Measurements from ENCODE around the gene NKD1.

Gene NKD1

GRCh38 chr16:50615891-50616290, 67.7 kb downstream of the NKD1 start:
- no peak for TF ChIP-seq CTCF (IDR thresholded peaks at IDR 0.05; ENCODE audit: low read depth, low read length)
- Histone ChIP-seq H3K4me3 (ENCODE audit: low read depth, low read length) (no peak overlapping the region), H3K36me3 (no peaks in the 10 kb centered on the region), H3K4me1 (no peaks in the 10 kb centered on the region), H3K27me3 (no peaks in the 10 kb centered on the region), H3K9me3 (no peaks in the 10 kb centered on the region)
- no peak for DNase-seq

GRCh38 chr16:50616386-50616785, 68.2 kb downstream of the NKD1 start:
- DNase-seq: no peak
- Histone ChIP-seq H3K4me1 (no peaks in the 10 kb centered on the region), H3K9me3 (no peaks in the 10 kb centered on the region), H3K4me3 (ENCODE audit: low read depth, low read length) (no peak overlapping the region), H3K36me3 (no peaks in the 10 kb centered on the region), H3K27me3 (no peaks in the 10 kb centered on the region)
- TF ChIP-seq CTCF (IDR thresholded peaks at IDR 0.05; ENCODE audit: low read depth, low read length): no peak

- H3K4me1 ChIP-seq: no peaks in the 10 kb centered on the region
- no peak overlapping the region for H3K4me3 ChIP-seq (ENCODE audit: low read depth, low read length)
- H3K27me3 ChIP-seq: no peaks in the 10 kb centered on the region
- TF ChIP-seq CTCF (IDR thresholded peaks at IDR 0.05; ENCODE audit: low read depth, low read length): no peak
- no peaks in the 10 kb centered on the region for H3K36me3 ChIP-seq
- DNase-seq: no peak
- H3K9me3 ChIP-seq: no peaks in the 10 kb centered on the region
Measured at GRCh38 chr16:50616883-50617645, 68.9 kb downstream of the NKD1 start.

GRCh38 chr16:50617646-50618184, 69.5 kb downstream of the NKD1 start:
- H3K4me3 ChIP-seq (ENCODE audit: low read depth, low read length): no peak overlapping the region
- no peak for TF ChIP-seq CTCF (IDR thresholded peaks at IDR 0.05; ENCODE audit: low read depth, low read length)
- H3K27me3 ChIP-seq: no peaks in the 10 kb centered on the region
- no peaks in the 10 kb centered on the region for H3K4me1 ChIP-seq
- DNase-seq: no peak
- H3K9me3 ChIP-seq: no peaks in the 10 kb centered on the region
- H3K36me3 ChIP-seq: no peaks in the 10 kb centered on the region

- no peaks in the 10 kb centered on the region for H3K4me1 ChIP-seq
- no peaks in the 10 kb centered on the region for H3K27me3 ChIP-seq
- H3K36me3 ChIP-seq: no peaks in the 10 kb centered on the region
- H3K4me3 ChIP-seq (ENCODE audit: low read depth, low read length): no peak overlapping the region
- no peaks in the 10 kb centered on the region for H3K9me3 ChIP-seq
- DNase-seq: no peak
- TF ChIP-seq CTCF (IDR thresholded peaks at IDR 0.05; ENCODE audit: low read depth, low read length): no peak
Measured at GRCh38 chr16:50618238-50618918, 70.2 kb downstream of the NKD1 start.

Data from BE2C (cell line).